Colonic mucosa (tissue), 4 donors: ENCODE measurements around the gene LAMA5. TPM values are rescaled to one million over a fixed set of nuclear protein-coding genes. Genes with fewer than 3 reads are reported as not detected.

Experiments used
- DNase-seq: peaks from one replicate; pipeline ENCODE4 v3.0.0-alpha.2; 2020
- H3K27ac ChIP-seq: fragments of 200-600 bp; one replicate; pipeline ENCODE4 v1.8.0; 2021
- H3K27me3 ChIP-seq: fragments of 200-600 bp; one replicate; pipeline ENCODE4 v1.8.0; 2021
- H3K36me3 ChIP-seq: fragments of 200-600 bp; one replicate; pipeline ENCODE4 v1.8.0; 2021
- H3K4me1 ChIP-seq: fragments of 200-600 bp; one replicate; pipeline ENCODE4 v1.8.0; 2021; ENCODE audit warnings: mild to moderate bottlenecking
- H3K4me3 ChIP-seq: fragments of 200-600 bp; one replicate; pipeline ENCODE4 v1.8.0; 2021
- H3K9ac ChIP-seq, 2 donors: one replicate each; pipeline ENCODE4 v1.7.0; 2013; ENCODE audit warnings: control low read depth in 2 of 2, low read depth in 2 of 2, low read length in 2 of 2
- H3K9me3 ChIP-seq: fragments of 200-600 bp; one replicate; pipeline ENCODE4 v1.8.0; 2021
- CTCF ChIP-seq: fragments of 200-600 bp; IDR thresholded peaks from one replicate; pipeline ENCODE4 v1.8.0; 2022; ENCODE audit warnings: antibody characterized with exemption, mild to moderate bottlenecking
- intact Hi-C: fragments of 100-400 bp; cut with DNase I; formaldehyde crosslinking; loops from one replicate; pipeline ENCODE4 v1.14.1; 2022
- total RNA-seq, 2 donors: library from RNA; stranded (reverse); fragmentation: NEBNext Ultra II Directional in 1 of 2; extraction: Animal tissue kit (Norgen Biotek cat#: 25700) in 1 of 2; gene quantifications; one replicate each; pipeline ENCODE4 v1.2.1, GENCODE V29; 2021
- donor health status: healthy.
- donor health status: DM: no; HTN: no; CAD: no.
- donor health status: DM: no; HTN: no; CAD: no.

LAMA5 gene
- total RNA-seq, 2 donors from 2014 or later: 32.5 to 35.5 TPM

- no peak for TF ChIP-seq CTCF
- DNase-seq: no peak
- H3K27me3 ChIP-seq: no peaks in the 10 kb centered on the region
- peaks cover 26% of the 10 kb centered on the region for H3K36me3 ChIP-seq
- no peak overlapping the region for H3K9ac ChIP-seq
- H3K4me1 ChIP-seq: peaks cover 5% of the 10 kb centered on the region
- H3K9me3 ChIP-seq: no peaks in the 10 kb centered on the region
- H3K27ac ChIP-seq: no peak overlapping the region
- intact Hi-C loops: loop anchor here (10.0 kb wide), 1 partner anchor 185 kb away; no protein-coding TSS in a partner anchor
- H3K4me3 ChIP-seq: no peak overlapping the region
Measured at GRCh38 chr20:62309947-62310756, 57.0 kb downstream of the LAMA5 start.

GRCh38 chr20:62309198-62309944, 57.7 kb downstream of the LAMA5 start:
- no peaks in the 10 kb centered on the region for H3K27me3 ChIP-seq
- H3K9me3 ChIP-seq: no peaks in the 10 kb centered on the region
- intact Hi-C loops: loop anchor here (10.0 kb wide), 1 partner anchor 185 kb away; no protein-coding TSS in a partner anchor
- H3K4me3 ChIP-seq: no peak overlapping the region
- H3K9ac ChIP-seq: no peak overlapping the region
- TF ChIP-seq CTCF: no peak
- H3K4me1 ChIP-seq: peaks cover 13% of the 10 kb centered on the region
- DNase-seq: no peak
- H3K27ac ChIP-seq: no peak overlapping the region
- peaks cover 26% of the 10 kb centered on the region for H3K36me3 ChIP-seq

GRCh38 chr20:62308102-62308822, 58.9 kb downstream of the LAMA5 start:
- Histone ChIP-seq H3K36me3 (peaks cover 26% of the 10 kb centered on the region), H3K27me3 (no peaks in the 10 kb centered on the region), H3K27ac (no peak overlapping the region), H3K4me1 (peaks cover 18% of the 10 kb centered on the region), H3K4me3 (no peak overlapping the region), H3K9me3 (no peaks in the 10 kb centered on the region), H3K9ac (no peak overlapping the region)
- DNase-seq: no peak
- intact Hi-C loops: loop anchor here (10.0 kb wide), 1 partner anchor 187 kb away; no protein-coding TSS in a partner anchor
- no peak for TF ChIP-seq CTCF

- Histone ChIP-seq H3K9me3 (no peaks in the 10 kb centered on the region), H3K27me3 (no peaks in the 10 kb centered on the region), H3K27ac (no peak overlapping the region), H3K9ac (no peak overlapping the region), H3K4me1 (peaks cover 18% of the 10 kb centered on the region), H3K36me3 (peaks cover 26% of the 10 kb centered on the region), H3K4me3 (no peak overlapping the region)
- TF ChIP-seq CTCF: no peak
- DNase-seq: no peak
- intact Hi-C loops: loop anchor here (10.0 kb wide), 1 partner anchor 187 kb away; no protein-coding TSS in a partner anchor
Measured at GRCh38 chr20:62307226-62308101, 59.6 kb downstream of the LAMA5 start.
